Subcutaneous adipose tissue (tissue), 4 donors: Measurements from ENCODE around the gene SNN. TPM values are rescaled to one million over a fixed set of nuclear protein-coding genes. Genes with fewer than 3 reads are reported as not detected.

Experiments used
- total RNA-seq, 4 donors: library from RNA; depleted of rRNA; stranded (reverse); fragments of >200 nt; gene quantifications; one replicate each; pipeline ENCODE4 v1.1.0, GENCODE V29; 2016
- TF ChIP-seq, protein P1 (sequence below): fragments of 450-650 bp; IDR thresholded peaks from one replicate; pipeline ENCODE4 v1.5.1; 2016; ENCODE audit warnings: low read depth, mild to moderate bottlenecking, control low read depth, antibody characterized with exemption, moderate library complexity

Gene SNN
- 10 to 100 TPM; 25.4 to 87.6 (median 50.1) TPM for total RNA-seq

DNA sequence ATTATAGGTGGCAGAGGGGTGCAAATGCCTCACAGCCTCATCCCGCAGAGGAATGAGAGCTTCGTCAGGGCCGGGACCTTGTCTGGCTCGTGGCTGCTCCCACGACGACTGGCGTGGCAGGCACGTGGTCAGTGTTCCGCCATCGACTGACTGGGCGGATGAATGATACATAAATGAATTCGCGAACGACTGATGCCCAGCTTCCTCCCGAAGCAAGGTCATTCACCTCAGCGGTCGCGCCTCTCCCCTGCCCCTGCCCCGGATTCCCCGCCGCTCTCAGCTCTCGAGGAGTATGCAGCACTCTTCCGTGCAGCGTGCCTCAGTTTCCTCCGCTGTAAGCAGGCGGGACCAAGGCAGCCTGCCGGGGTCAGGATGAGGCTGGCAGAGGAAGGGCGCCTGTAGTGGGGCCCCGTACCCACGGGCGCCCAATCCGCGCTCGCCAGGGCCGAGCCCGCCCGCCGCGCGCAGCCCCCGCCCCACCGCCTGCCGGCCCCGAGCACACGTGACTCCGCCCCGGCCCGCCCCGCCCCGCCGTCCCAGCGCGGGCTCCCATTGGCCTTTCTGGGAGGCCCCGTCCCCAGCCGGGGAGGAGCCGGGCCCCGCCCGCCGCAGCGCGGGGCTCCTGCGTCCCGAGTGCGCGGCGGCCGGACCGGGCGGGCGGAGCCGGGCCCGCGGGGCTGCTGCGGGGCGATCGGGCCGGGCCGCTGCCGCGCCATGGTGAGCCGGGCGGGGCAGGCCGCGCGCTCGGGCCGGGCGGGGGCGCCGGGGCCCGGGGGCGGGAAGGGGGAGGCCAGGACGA lies at the start of gene SNN:
Gene SNN (plus strand): TSS at position 632 of the 799 bp plus-strand sequence. CDS start 7,605 bp downstream, outside the sequence.
- TF ChIP-seq, protein P1, sequence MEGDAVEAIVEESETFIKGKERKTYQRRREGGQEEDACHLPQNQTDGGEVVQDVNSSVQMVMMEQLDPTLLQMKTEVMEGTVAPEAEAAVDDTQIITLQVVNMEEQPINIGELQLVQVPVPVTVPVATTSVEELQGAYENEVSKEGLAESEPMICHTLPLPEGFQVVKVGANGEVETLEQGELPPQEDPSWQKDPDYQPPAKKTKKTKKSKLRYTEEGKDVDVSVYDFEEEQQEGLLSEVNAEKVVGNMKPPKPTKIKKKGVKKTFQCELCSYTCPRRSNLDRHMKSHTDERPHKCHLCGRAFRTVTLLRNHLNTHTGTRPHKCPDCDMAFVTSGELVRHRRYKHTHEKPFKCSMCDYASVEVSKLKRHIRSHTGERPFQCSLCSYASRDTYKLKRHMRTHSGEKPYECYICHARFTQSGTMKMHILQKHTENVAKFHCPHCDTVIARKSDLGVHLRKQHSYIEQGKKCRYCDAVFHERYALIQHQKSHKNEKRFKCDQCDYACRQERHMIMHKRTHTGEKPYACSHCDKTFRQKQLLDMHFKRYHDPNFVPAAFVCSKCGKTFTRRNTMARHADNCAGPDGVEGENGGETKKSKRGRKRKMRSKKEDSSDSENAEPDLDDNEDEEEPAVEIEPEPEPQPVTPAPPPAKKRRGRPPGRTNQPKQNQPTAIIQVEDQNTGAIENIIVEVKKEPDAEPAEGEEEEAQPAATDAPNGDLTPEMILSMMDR, result no peak

DNA sequence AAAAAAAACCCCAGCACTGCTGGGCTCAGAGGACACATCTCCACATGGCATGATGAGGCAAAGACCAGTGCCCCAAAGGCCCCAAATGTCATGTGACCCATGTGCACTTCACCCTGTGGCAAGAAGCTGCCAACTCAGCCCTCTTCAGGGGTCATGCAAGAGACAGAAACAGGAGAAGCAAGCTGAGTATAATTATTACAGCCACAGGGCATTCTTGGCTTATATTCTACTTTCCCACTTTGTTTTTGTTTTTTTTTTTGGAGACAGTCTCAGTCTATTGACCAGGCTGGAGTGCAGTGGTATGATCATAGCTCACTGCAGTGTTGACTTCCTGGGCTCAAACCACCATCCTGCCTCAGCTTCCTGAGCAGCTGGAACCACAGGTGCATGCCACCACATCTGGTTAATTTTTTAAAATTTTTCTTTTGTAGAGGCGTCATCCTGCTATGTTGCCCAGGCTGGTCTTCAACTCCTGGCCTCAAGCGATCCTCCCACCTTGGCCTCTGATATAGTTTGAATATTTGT lies 48.9 kb upstream of the SNN start:
- TF ChIP-seq, protein P1, result no peak

DNA sequence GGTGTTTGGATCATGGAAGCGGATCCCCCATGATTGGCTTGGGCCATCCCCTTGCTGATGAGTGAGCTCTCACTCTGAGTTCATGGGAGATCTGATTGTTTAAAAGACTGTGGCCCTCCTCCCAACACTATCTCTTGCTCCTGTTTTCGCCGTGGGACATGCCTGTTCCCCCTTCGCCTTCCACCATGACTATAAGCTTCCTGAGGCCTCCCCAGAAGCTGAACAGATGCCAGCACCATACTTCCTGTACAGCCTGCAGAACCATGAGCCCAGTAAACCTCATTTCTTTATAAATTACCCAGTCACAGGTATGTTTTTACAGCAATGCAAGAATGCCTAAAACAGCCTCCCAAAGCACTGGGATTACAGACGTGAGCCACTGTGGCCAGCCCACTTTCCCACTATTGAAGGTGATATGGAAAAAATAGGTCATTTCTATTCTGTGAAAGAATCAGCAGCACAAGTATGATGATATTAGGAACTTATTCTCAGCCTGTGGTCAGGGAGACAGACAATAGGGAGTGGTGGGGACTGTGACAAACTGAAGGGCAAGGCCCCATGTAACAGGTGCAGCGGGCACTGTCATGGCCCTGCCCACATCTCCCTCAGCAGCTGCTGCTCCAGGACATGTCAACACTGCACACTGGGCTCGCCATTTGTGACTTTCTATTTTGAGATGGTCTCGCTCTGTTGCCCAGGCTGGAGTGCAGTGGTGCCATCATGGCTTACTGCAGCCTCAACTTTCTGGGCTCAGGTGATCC lies 47.8 kb upstream of the SNN start:
- TF ChIP-seq, protein P1, result no peak

DNA sequence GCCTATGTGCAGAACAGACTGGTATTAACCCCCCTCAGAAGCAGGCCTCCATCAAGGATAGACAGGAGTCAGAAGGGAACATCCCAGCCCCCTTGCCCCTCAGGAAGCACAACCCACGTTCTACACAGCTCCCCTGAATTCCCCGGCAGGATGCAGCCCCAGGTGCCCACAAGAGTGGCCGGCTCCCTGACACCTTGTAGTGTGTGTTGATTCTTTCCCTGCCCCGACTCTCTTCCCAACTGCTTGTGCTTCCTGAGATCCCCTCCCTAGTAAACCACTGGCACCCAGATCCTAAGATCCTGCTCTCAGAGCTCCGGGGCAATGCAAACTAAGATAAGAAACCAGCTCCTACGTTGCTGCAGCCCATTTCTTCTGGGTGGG lies 46.7 kb upstream of the SNN start:
- TF ChIP-seq, protein P1, result no peak

DNA sequence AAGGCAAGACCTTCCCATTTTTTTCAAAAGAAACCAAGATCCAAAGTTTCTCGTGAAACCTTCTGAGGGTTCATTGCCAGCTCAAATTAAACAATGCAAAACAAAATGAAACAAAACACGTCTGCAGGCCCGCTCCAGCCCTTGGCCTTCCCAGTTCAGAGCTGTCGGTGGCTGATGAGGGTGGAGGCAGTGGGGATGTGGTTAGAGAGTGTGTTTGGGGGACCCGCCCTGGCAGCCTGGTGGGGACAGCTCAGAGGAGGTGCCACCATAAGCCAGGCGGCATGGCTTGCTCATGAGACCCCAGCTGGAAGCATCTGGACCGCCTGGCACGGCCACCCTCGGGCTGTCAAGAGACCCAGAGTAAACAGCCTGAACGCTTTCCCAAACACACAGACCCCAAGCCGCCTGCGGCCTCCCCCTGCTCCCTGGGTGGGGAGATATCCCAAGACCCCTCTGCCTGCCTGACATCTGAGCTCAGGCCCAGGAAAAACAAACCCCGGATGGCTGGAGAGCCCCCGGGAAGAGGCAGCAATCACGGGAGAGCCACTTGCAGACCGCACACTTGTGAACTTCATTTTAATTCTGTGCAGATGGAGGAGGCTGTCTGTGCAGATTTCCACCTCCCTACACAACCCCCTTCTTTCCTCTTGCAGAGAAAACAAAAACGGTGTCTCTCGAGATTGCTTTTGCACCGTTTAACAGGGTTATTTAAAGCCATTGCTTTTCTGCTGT lies 46.2 kb upstream of the SNN start:
- TF ChIP-seq, protein P1, result no peak

DNA sequence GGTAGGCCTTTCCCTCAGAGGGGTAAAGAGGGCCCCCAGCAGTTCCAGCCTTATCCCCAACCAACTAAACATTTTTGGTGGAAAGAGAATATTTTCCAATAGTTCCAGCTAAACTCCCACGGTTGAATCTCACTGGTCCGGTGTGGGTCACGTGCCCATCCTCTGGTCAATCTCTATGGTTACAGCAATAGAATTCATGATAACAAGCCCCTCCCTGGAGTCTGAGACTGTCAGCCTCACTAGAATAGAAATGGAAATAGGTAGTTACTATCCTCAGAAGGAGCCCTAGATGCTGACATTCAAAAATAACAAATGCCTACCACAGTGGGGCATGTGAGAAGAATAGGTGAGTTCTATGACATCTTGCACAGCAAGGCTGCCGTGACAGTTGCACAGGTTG lies 44.0 kb upstream of the SNN start:
- TF ChIP-seq, protein P1, result no peak
